ENCODE data around the gene KRT3. TPM values are rescaled to one million over a fixed set of nuclear protein-coding genes. Genes with fewer than 3 reads are reported as not detected.

Gene KRT3
- total RNA-seq, 1 experiment from 2014 or later: not detected

GRCh38 chr12:52810554-52810953 is 14.6 kb upstream of the KRT3 start:
- Histone ChIP-seq H3K9me3 (ENCODE audit: low read depth, low read length, poor library complexity, severe bottlenecking) (no peaks in the 10 kb centered on the region), H3K4me1 (ENCODE audit: insufficient read depth, low read length, poor library complexity, severe bottlenecking) (no peaks in the 10 kb centered on the region), H3K4me3 (ENCODE audit: low read depth, low read length, poor library complexity, severe bottlenecking) (no peak overlapping the region), H3K27ac (ENCODE audit: low read depth, low read length, poor library complexity, severe bottlenecking) (no peak overlapping the region), H3K36me3 (ENCODE audit: insufficient read depth, low read length, poor library complexity, severe bottlenecking) (no peaks in the 10 kb centered on the region), H3K27me3 (replicated peaks; ENCODE audit: insufficient read depth, low read depth, low read length, poor library complexity) (no peaks in the 10 kb centered on the region)
- DNase-seq (ENCODE audit: low spot score): no peak
- ChIA-PET POLR2A (ENCODE audit: low non-redundant PET) (no interaction called here), CTCF (no interaction called here)
- no peak for TF ChIP-seq EZH2 (IDR thresholded peaks at IDR 0.05; ENCODE audit: borderline replicate concordance, low read depth, low read length, poor library complexity, severe bottlenecking)
- TF ChIP-seq CTCF (conservative IDR thresholded peaks at IDR 0.05; ENCODE audit: low read depth, low read length): no peak
- no TSS peak for BruUV-seq (replicated peaks)
- intact Hi-C loops (cut with micrococcal nuclease; ENCODE audit: unreplicated experiment): no loop called here

GRCh38 chr12:52809166-52809565 is 13.2 kb upstream of the KRT3 start:
- TF ChIP-seq CTCF (conservative IDR thresholded peaks at IDR 0.05; ENCODE audit: low read depth, low read length) (no peak), EZH2 (IDR thresholded peaks at IDR 0.05; ENCODE audit: borderline replicate concordance, low read depth, low read length, poor library complexity, severe bottlenecking) (no peak)
- CTCF ChIA-PET: no interaction called here
- POLR2A ChIA-PET (ENCODE audit: low non-redundant PET): no interaction called here
- Histone ChIP-seq H3K36me3 (ENCODE audit: insufficient read depth, low read length, poor library complexity, severe bottlenecking) (no peaks in the 10 kb centered on the region), H3K4me3 (ENCODE audit: low read depth, low read length, poor library complexity, severe bottlenecking) (no peak overlapping the region), H3K4me1 (ENCODE audit: insufficient read depth, low read length, poor library complexity, severe bottlenecking) (peaks cover 11% of the 10 kb centered on the region), H3K27ac (ENCODE audit: low read depth, low read length, poor library complexity, severe bottlenecking) (no peak overlapping the region), H3K27me3 (replicated peaks; ENCODE audit: insufficient read depth, low read depth, low read length, poor library complexity) (no peaks in the 10 kb centered on the region), H3K9me3 (ENCODE audit: low read depth, low read length, poor library complexity, severe bottlenecking) (no peaks in the 10 kb centered on the region)
- DNase-seq (ENCODE audit: low spot score): no peak
- intact Hi-C loops (cut with micrococcal nuclease; ENCODE audit: unreplicated experiment): no loop called here
- no TSS peak for BruUV-seq (replicated peaks)

GRCh38 chr12:52808573-52809160 is 12.8 kb upstream of the KRT3 start:
- intact Hi-C loops (cut with micrococcal nuclease; ENCODE audit: unreplicated experiment): no loop called here
- DNase-seq (ENCODE audit: low spot score): no peak
- H3K27ac ChIP-seq (ENCODE audit: low read depth, low read length, poor library complexity, severe bottlenecking): no peak overlapping the region
- peaks cover 16% of the 10 kb centered on the region for H3K4me1 ChIP-seq (ENCODE audit: insufficient read depth, low read length, poor library complexity, severe bottlenecking)
- no peaks in the 10 kb centered on the region for H3K36me3 ChIP-seq (ENCODE audit: insufficient read depth, low read length, poor library complexity, severe bottlenecking)
- TF ChIP-seq EZH2 (IDR thresholded peaks at IDR 0.05; ENCODE audit: borderline replicate concordance, low read depth, low read length, poor library complexity, severe bottlenecking) (no peak), CTCF (conservative IDR thresholded peaks at IDR 0.05; ENCODE audit: low read depth, low read length) (no peak)
- no peaks in the 10 kb centered on the region for H3K27me3 ChIP-seq (replicated peaks; ENCODE audit: insufficient read depth, low read depth, low read length, poor library complexity)
- H3K9me3 ChIP-seq (ENCODE audit: low read depth, low read length, poor library complexity, severe bottlenecking): no peaks in the 10 kb centered on the region
- ChIA-PET POLR2A (ENCODE audit: low non-redundant PET) (no interaction called here), CTCF (no interaction called here)
- BruUV-seq (replicated peaks): no TSS peak
- H3K4me3 ChIP-seq (ENCODE audit: low read depth, low read length, poor library complexity, severe bottlenecking): no peak overlapping the region
